ENCODE results near the gene EPHB1.
"Not testable (repeated sequence)": the region's sequence is repeated elsewhere in the genome, so short reads cannot be mapped to it uniquely, and the experiment has no call there.

Gene EPHB1

GRCh38 chr3:135090020-135090717 is 295.1 kb downstream of the EPHB1 start:
- no peak for DNase-seq

GRCh38 chr3:135091946-135092345 is 296.9 kb downstream of the EPHB1 start:
- DNase-seq: no peak

- DNase-seq: no peak
Observed at GRCh38 chr3:135093121-135093520, 298.1 kb downstream of the EPHB1 start.

- peak; percentile 76 for DNase-seq
Observed at GRCh38 chr3:135097276-135097946, 302.4 kb downstream of the EPHB1 start.

GRCh38 chr3:135099734-135100355 is 304.8 kb downstream of the EPHB1 start:
- no peak for DNase-seq

GRCh38 chr3:135100366-135100765 is 305.3 kb downstream of the EPHB1 start:
- peak; percentile 7 for DNase-seq

- DNase-seq: no peak
Observed at GRCh38 chr3:135103917-135104316, 308.9 kb downstream of the EPHB1 start.

GRCh38 chr3:135106445-135106844 is 311.4 kb downstream of the EPHB1 start:
- no peak for DNase-seq

- no peak for DNase-seq
Observed at GRCh38 chr3:135107043-135107442, 312.0 kb downstream of the EPHB1 start.

- DNase-seq: no peak
Observed at GRCh38 chr3:135109681-135110080, 314.6 kb downstream of the EPHB1 start.

GRCh38 chr3:135114551-135114950 is 319.5 kb downstream of the EPHB1 start:
- not testable (repeated sequence) for DNase-seq

- no peak for DNase-seq
Observed at GRCh38 chr3:135117977-135118376, 322.9 kb downstream of the EPHB1 start.

- no peak for DNase-seq
Observed at GRCh38 chr3:135118792-135119191, 323.7 kb downstream of the EPHB1 start.

GRCh38 chr3:135125171-135125801 is 330.2 kb downstream of the EPHB1 start:
- DNase-seq: no peak

GRCh38 chr3:135127946-135128470 is 332.9 kb downstream of the EPHB1 start:
- peak; percentile 40 for DNase-seq

- peak; percentile 73 for DNase-seq
Observed at GRCh38 chr3:135128818-135129217, 333.8 kb downstream of the EPHB1 start.

- no peak for DNase-seq
Observed at GRCh38 chr3:135131290-135131689, 336.2 kb downstream of the EPHB1 start.

GRCh38 chr3:135133905-135134683 is 339.0 kb downstream of the EPHB1 start:
- no peak for DNase-seq

GRCh38 chr3:135134684-135135075 is 339.6 kb downstream of the EPHB1 start:
- no peak for DNase-seq

- DNase-seq: no peak
Observed at GRCh38 chr3:135135445-135135844, 340.4 kb downstream of the EPHB1 start.

GRCh38 chr3:135136361-135137100 is 341.5 kb downstream of the EPHB1 start:
- DNase-seq: no peak

GRCh38 chr3:135137296-135137695 is 342.2 kb downstream of the EPHB1 start:
- DNase-seq: no peak

Data from DMS79 (cell line).